IMR-90 (cell line): ENCODE measurements around the gene HOGA1. TPM values are rescaled to one million over a fixed set of nuclear protein-coding genes. Genes with fewer than 3 reads are reported as not detected.

ENCODE experiments used
- ATAC-seq: fragments of 200-7000 bp; cut with Tn5 transposase; 2 replicates; pipeline ENCODE4 v1.9.1; 2020; ENCODE audit warnings: low read depth, mild to moderate bottlenecking, moderate library complexity
- BruUV-seq: library from RNA; stranded (reverse); fragments of 400-500 nt; replicated peaks from 2 replicates; lab custom pipeline; 2021; lab: Mats Ljungman, UMichigan
- CTCF ChIA-PET: fragments of 300-600 bp; formaldehyde crosslinking; extraction: SDS; loops from one replicate; lab custom pipeline; 2021; ENCODE audit warnings: antibody characterized with exemption; lab: Yijun Ruan, JAX
- POLR2A ChIA-PET: fragments of 300-600 bp; sonication (Branson Sonifier 250); formaldehyde crosslinking; loops from one replicate; lab custom pipeline; 2022; ENCODE audit warnings: antibody characterized with exemption; ENCODE audit not compliant: unreplicated experiment; lab: Charles Lee
- DNase-seq: peaks from one replicate; pipeline ENCODE4 v3.0.0; 2013
- H2AFZ ChIP-seq: replicated peaks from 2 replicates; pipeline ENCODE3; 2013; ENCODE audit warnings: low read length, mild to moderate bottlenecking; ENCODE audit not compliant: poor library complexity
- H2AK5ac ChIP-seq: 2 replicates; pipeline ENCODE4 v1.6.1; 2013; ENCODE audit warnings: low read depth, low read length, inconsistent platforms
- H2AK9ac ChIP-seq: replicated peaks from 2 replicates; pipeline ENCODE3; 2013; ENCODE audit warnings: mild to moderate bottlenecking, low read depth, low read length, moderate library complexity; ENCODE audit not compliant: poor library complexity
- H2BK120ac ChIP-seq: 2 replicates; pipeline ENCODE4 v1.6.1; 2013; ENCODE audit warnings: low read depth, low read length, inconsistent platforms
- H2BK15ac ChIP-seq: 3 replicates; pipeline ENCODE4 v1.6.1; 2013; ENCODE audit warnings: low read depth, low read length, inconsistent platforms
- H2BK20ac ChIP-seq: 2 replicates; pipeline ENCODE4 v1.6.1; 2013; ENCODE audit warnings: low read depth, mild to moderate bottlenecking, inconsistent platforms, low read length, moderate library complexity
- H2BK5ac ChIP-seq: 2 replicates; pipeline ENCODE4 v1.6.1; 2013; ENCODE audit warnings: mild to moderate bottlenecking, low read depth, low read length, inconsistent platforms; ENCODE audit not compliant: poor library complexity, severe bottlenecking
- H3K14ac ChIP-seq: replicated peaks from 2 replicates; pipeline ENCODE4 v1.6.1; 2013; ENCODE audit warnings: low read depth, low read length, inconsistent platforms
- H3K18ac ChIP-seq: 2 replicates; pipeline ENCODE4 v1.6.1; 2013; ENCODE audit warnings: low read depth, low read length, control low read depth
- H3K23ac ChIP-seq: 2 replicates; pipeline ENCODE4 v1.6.1; 2013; ENCODE audit warnings: low read depth, low read length, inconsistent platforms
- H3K27ac ChIP-seq: 2 replicates; pipeline ENCODE4 v1.5.1; 2013; ENCODE audit warnings: mild to moderate bottlenecking, control low read depth, low read length; ENCODE audit not compliant: insufficient read depth
- H3K27me3 ChIP-seq: 2 replicates; pipeline ENCODE4 v1.6.1; 2013; ENCODE audit warnings: low read length; ENCODE audit not compliant: control insufficient read depth, insufficient read depth
- H3K36me3 ChIP-seq: 2 replicates; pipeline ENCODE4 v1.6.1; 2013; ENCODE audit warnings: low read length, mixed read lengths; ENCODE audit not compliant: control insufficient read depth, insufficient read depth
- H3K4ac ChIP-seq: 2 replicates; pipeline ENCODE4 v1.6.1; 2013; ENCODE audit warnings: low read depth, low read length, inconsistent platforms
- H3K4me1 ChIP-seq: 2 replicates; pipeline ENCODE4 v1.6.1; 2013; ENCODE audit warnings: low read length, mixed read lengths; ENCODE audit not compliant: control insufficient read depth, insufficient read depth
- H3K4me2 ChIP-seq: 2 replicates; pipeline ENCODE4 v1.6.1; 2013; ENCODE audit warnings: low read depth, mild to moderate bottlenecking, control low read depth, low read length, moderate library complexity
- H3K4me3 ChIP-seq: 2 replicates; pipeline ENCODE4 v1.5.1; 2013; ENCODE audit warnings: low read depth, mild to moderate bottlenecking, control low read depth, low read length, moderate library complexity; ENCODE audit not compliant: insufficient read depth
- H3K56ac ChIP-seq: 2 replicates; pipeline ENCODE4 v1.6.1; 2013; ENCODE audit warnings: low read length, inconsistent platforms; ENCODE audit not compliant: insufficient read depth; ENCODE audit errors: extremely low read depth
- H3K79me1 ChIP-seq, 2 experiments: 2 replicates each; pipeline ENCODE4 v1.6.1; 2013; ENCODE audit warnings: low read length in 2 of 2, inconsistent platforms in 1 of 2, low read depth in 1 of 2
- H3K9ac ChIP-seq: 2 replicates; pipeline ENCODE4 v1.6.1; 2013; ENCODE audit warnings: low read depth, low read length, control low read depth
- H3K9me1 ChIP-seq: 2 replicates; pipeline ENCODE4 v1.6.1; 2013; ENCODE audit warnings: low read length, inconsistent platforms; ENCODE audit not compliant: insufficient read depth
- H3K9me3 ChIP-seq: 2 replicates; pipeline ENCODE4 v1.6.1; 2013; ENCODE audit warnings: low read length; ENCODE audit not compliant: control insufficient read depth, insufficient read depth
- H4K20me1 ChIP-seq: 2 replicates; pipeline ENCODE4 v1.6.1; 2013; ENCODE audit warnings: low read length, inconsistent platforms; ENCODE audit not compliant: insufficient read depth
- H4K5ac ChIP-seq: 2 replicates; pipeline ENCODE4 v1.6.1; 2013; ENCODE audit warnings: mild to moderate bottlenecking, low read depth, low read length, control low read depth
- H4K8ac ChIP-seq, 2 experiments: 2 replicates each; pipeline ENCODE4 v1.6.1; 2013; ENCODE audit warnings: low read depth in 2 of 2, low read length in 2 of 2, control low read depth in 1 of 2, inconsistent platforms in 1 of 2
- H4K91ac ChIP-seq: 2 replicates; pipeline ENCODE4 v1.6.1; 2013; ENCODE audit warnings: low read depth, low read length, inconsistent platforms; ENCODE audit not compliant: insufficient read depth
- BHLHE40 ChIP-seq: fragments of 150-350 bp; IDR thresholded peaks from 2 replicates; pipeline ENCODE4 v1.6.1; 2016; ENCODE audit warnings: mild to moderate bottlenecking, low read depth, low read length
- FOS ChIP-seq: fragments of 150-350 bp; IDR thresholded peaks from 2 replicates; pipeline ENCODE4 v1.6.1; 2016; ENCODE audit warnings: low read depth, low read length
- MXI1 ChIP-seq: IDR thresholded peaks from 2 replicates; pipeline ENCODE4 v1.6.1; 2012; ENCODE audit warnings: low read depth, mild to moderate bottlenecking, low read length, moderate library complexity, borderline replicate concordance
- NFE2L2 ChIP-seq: fragments of 150-350 bp; IDR thresholded peaks from 2 replicates; pipeline ENCODE4 v1.6.1; 2016; ENCODE audit warnings: low read depth, mild to moderate bottlenecking, low read length
- RAD21 ChIP-seq: IDR thresholded peaks from 2 replicates; pipeline ENCODE4 v1.6.1; 2012; ENCODE audit warnings: low read length, improper control_type of control experiment
- WGBS, 2 experiments: methylation state at CpG; one replicate each; pipeline versions ENCODE4 v1.1.5 to v1.1.7; 2013; ENCODE audit warnings: missing lambda C conversion rate in 2 of 2; ENCODE audit not compliant: insufficient read length in 1 of 2; ENCODE audit errors: extremely low coverage in 2 of 2; 5-methylcytosine and 5-hydroxymethylcytosine counted together
- dilution Hi-C: fragments of 300-500 bp; cut with HindIII; formaldehyde crosslinking; loops from one replicate; pipeline ENCODE4 v1.14.3; 2018; ENCODE audit warnings: low sequenced_read_pairs; ENCODE audit not compliant: unreplicated experiment
- in situ Hi-C: fragments of 300-500 bp; cut with MboI; formaldehyde crosslinking; loops from 3 replicates; pipeline ENCODE4 v1.14.3; 2019; ENCODE audit warnings: low sequenced_read_pairs, inconsistent platforms, mixed read lengths
- intact Hi-C: fragments of 100-400 bp; cut with micrococcal nuclease; formaldehyde crosslinking; loops from 2 replicates; pipeline ENCODE4 v1.10.0; 2022
- polyA plus RNA-seq, 3 experiments: library from polyadenylated mRNA; depleted of rRNA; stranded (reverse); fragments of >200 nt; gene quantifications; 2 replicates each; pipeline ENCODE4 v1.2.3, GENCODE V29; 2012; ENCODE audit warnings: low replicate concordance in 1 of 3
- total RNA-seq: library from RNA; depleted of rRNA; stranded (reverse); fragments of >200 nt; gene quantifications from 2 replicates; pipeline ENCODE4 v1.2.3, GENCODE V29; 2012

The HOGA1 gene
- total and polyA plus RNA-seq, 2 of the 4 experiments (the other 2 are of a cell fraction): 0.36 to 0.41 TPM

GRCh38 chr10:97627731-97628130, 43.5 kb downstream of the HOGA1 start:
- H2AFZ ChIP-seq: no peak overlapping the region
- H2AK9ac ChIP-seq: no peak overlapping the region
- no peak overlapping the region for H3K56ac ChIP-seq
- H2BK5ac ChIP-seq: peak overlapping the region; percentile 22
- H3K18ac ChIP-seq: peak overlapping the region; percentile 90
- intact Hi-C loops: no loop called here
- CTCF ChIA-PET: interaction anchor here (0.9 kb wide), 1 partner anchor 14 kb away, joined by 3 read pairs; no protein-coding TSS in a partner anchor
- H2BK20ac ChIP-seq: no peak overlapping the region
- no peak overlapping the region for H3K4me3 ChIP-seq
- H4K91ac ChIP-seq: peak overlapping the region; percentile 48; the same call in 1 of the 2 replicates
- POLR2A ChIA-PET: interaction anchor here (1.0 kb wide), 1 partner anchor 14 kb away, joined by 3 read pairs; no protein-coding TSS in a partner anchor
- peak overlapping the region; percentile 76 for H3K4me2 ChIP-seq
- H3K9me1 ChIP-seq: peaks cover 13% of the 10 kb centered on the region
- peak overlapping the region; percentile 67 for H4K5ac ChIP-seq
- peak overlapping the region; percentile 16; the same call in 1 of the 2 replicates for H2AK5ac ChIP-seq
- DNase-seq (no peak), ATAC-seq (peak; percentile 28; the same call in 1 of the 2 replicates)
- peaks cover 2 to 17% of the 10 kb centered on the region in 2 experiments; a peak in 3 of 4 replicates for H3K79me1 ChIP-seq
- no peak overlapping the region for H3K14ac ChIP-seq
- peak overlapping the region; percentile 48; the same call in 1 of the 2 replicates for H3K4ac ChIP-seq
- TF ChIP-seq BHLHE40: no peak
- no peak for TF ChIP-seq MXI1
- no peak for TF ChIP-seq RAD21
- TF ChIP-seq NFE2L2: no peak
- no peak for TF ChIP-seq FOS
- dilution Hi-C loops: no loop called here
- H3K9me3 ChIP-seq: no peaks in the 10 kb centered on the region
- H3K36me3 ChIP-seq: no peaks in the 10 kb centered on the region
- in situ Hi-C loops: no loop called here
- peak overlapping the region; percentile 20; the same call in 1 of the 2 replicates for H2BK120ac ChIP-seq
- WGBS, 2 experiments: 63% methylated on average over 1 of the region's 4 CpGs; no CpG with 5 or more reads in 1 of the 2 experiments
- H2BK15ac ChIP-seq: no peak overlapping the region
- H4K20me1 ChIP-seq: no peaks in the 10 kb centered on the region
- no peak overlapping the region for H4K8ac ChIP-seq
- no peak overlapping the region for H3K9ac ChIP-seq
- peak overlapping the region; percentile 8; the same call in 1 of the 2 replicates for H3K23ac ChIP-seq
- no TSS peak for BruUV-seq
- peaks cover 17% of the 10 kb centered on the region for H3K4me1 ChIP-seq
- peak overlapping the region; percentile 83; the same call in 1 of the 2 replicates for H3K27ac ChIP-seq
- H3K27me3 ChIP-seq: no peaks in the 10 kb centered on the region
